Testis (tissue), 3 donors: ENCODE data around the gene EFNA1. TPM values are rescaled to one million over a fixed set of nuclear protein-coding genes. Genes with fewer than 3 reads are reported as not detected.

ENCODE experiments used
- DNase-seq: peaks from one replicate; pipeline ENCODE4 v3.0.0-alpha.2; 2019
- H3K27ac ChIP-seq, 2 donors: fragments of 200-600 bp; sonication (generic); one replicate each; pipeline ENCODE4 v1.5.1; 2019
- H3K27me3 ChIP-seq: fragments of 200-600 bp; sonication (generic); one replicate; pipeline ENCODE4 v1.5.1; 2019
- H3K36me3 ChIP-seq: fragments of 200-600 bp; sonication (generic); one replicate; pipeline ENCODE4 v1.5.1; 2017; ENCODE audit warnings: low read depth; ENCODE audit errors: missing control alignments
- H3K4me1 ChIP-seq: fragments of 200-600 bp; sonication (generic); one replicate; pipeline ENCODE4 v1.5.1; 2019
- H3K4me3 ChIP-seq, 2 donors: fragments of 200-600 bp; sonication (generic); one replicate each; pipeline ENCODE4 v1.5.1; 2017 to 2019
- H3K9me3 ChIP-seq: fragments of 200-600 bp; sonication (generic); one replicate; pipeline ENCODE4 v1.5.1; 2017
- POLR2A ChIP-seq: fragments of 450-650 bp; IDR thresholded peaks from one replicate; pipeline ENCODE4 v1.6.1; 2017; ENCODE audit warnings: antibody characterized with exemption, mild to moderate bottlenecking, moderate library complexity
- WGBS, 2 donors: methylation state at CpG; one replicate each; pipeline ENCODE4 v1.1.5; 2018; 5-methylcytosine and 5-hydroxymethylcytosine counted together
- intact Hi-C: fragments of 100-400 bp; cut with DNase I; formaldehyde crosslinking; loops from one replicate; pipeline ENCODE4 v1.15.1; 2023; ENCODE audit warnings: low total_unique reads
- polyA plus RNA-seq: library from polyadenylated mRNA; stranded (reverse); fragments of 350-450 nt; fragmentation: Illumina TruSeq; extraction: RNeasy Lipid Tissue Mini Kit (QIAGEN cat#74804); gene quantifications from one replicate; pipeline ENCODE4 v1.2.3, GENCODE V29; 2014; ENCODE audit warnings: low read depth, low replicate concordance; ENCODE audit not compliant: insufficient read depth
- total RNA-seq, 2 donors: library from RNA; depleted of rRNA; stranded (reverse); fragments of >200 nt; gene quantifications; one replicate each; pipeline ENCODE4 v1.2.3, GENCODE V29; 2016
- TF ChIP-seq, protein P1 (sequence below), 3 experiments: fragments of 450-650 bp in 2 of 3; fragments of 200-600 bp in 1 of 3; sonication (generic) in 1 of 3; IDR thresholded peaks; one replicate each; pipeline ENCODE4 v1.5.1; 2016 to 2019; ENCODE audit warnings: antibody characterized with exemption in 3 of 3, mild to moderate bottlenecking in 2 of 3, moderate library complexity in 1 of 3

EFNA1 gene
- total and polyA plus RNA-seq, 3 donors from 2014 or later, result 13.0 to 14.5 (median 13.1) TPM

GRCh38 chr1:155123801-155124200 is 3.9 kb upstream of the EFNA1 start:
- peaks cover 21% of the 10 kb centered on the region for H3K4me1 ChIP-seq
- H3K36me3 ChIP-seq, result no peaks in the 10 kb centered on the region
- no peak overlapping the region for H3K27ac ChIP-seq
- H3K27me3 ChIP-seq, result no peaks in the 10 kb centered on the region
- H3K4me3 ChIP-seq, result no peak overlapping the region
- intact Hi-C loops, result no loop called here
- no peak for DNase-seq
- no peaks in the 10 kb centered on the region for H3K9me3 ChIP-seq
- TF ChIP-seq, protein P1, sequence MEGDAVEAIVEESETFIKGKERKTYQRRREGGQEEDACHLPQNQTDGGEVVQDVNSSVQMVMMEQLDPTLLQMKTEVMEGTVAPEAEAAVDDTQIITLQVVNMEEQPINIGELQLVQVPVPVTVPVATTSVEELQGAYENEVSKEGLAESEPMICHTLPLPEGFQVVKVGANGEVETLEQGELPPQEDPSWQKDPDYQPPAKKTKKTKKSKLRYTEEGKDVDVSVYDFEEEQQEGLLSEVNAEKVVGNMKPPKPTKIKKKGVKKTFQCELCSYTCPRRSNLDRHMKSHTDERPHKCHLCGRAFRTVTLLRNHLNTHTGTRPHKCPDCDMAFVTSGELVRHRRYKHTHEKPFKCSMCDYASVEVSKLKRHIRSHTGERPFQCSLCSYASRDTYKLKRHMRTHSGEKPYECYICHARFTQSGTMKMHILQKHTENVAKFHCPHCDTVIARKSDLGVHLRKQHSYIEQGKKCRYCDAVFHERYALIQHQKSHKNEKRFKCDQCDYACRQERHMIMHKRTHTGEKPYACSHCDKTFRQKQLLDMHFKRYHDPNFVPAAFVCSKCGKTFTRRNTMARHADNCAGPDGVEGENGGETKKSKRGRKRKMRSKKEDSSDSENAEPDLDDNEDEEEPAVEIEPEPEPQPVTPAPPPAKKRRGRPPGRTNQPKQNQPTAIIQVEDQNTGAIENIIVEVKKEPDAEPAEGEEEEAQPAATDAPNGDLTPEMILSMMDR (IDR thresholded peaks at IDR 0.05), result no peak
- TF ChIP-seq POLR2A, result no peak
- WGBS, 2 donors, result 66 to 69% methylated on average over 4 of the region's 4 CpGs

DNA sequence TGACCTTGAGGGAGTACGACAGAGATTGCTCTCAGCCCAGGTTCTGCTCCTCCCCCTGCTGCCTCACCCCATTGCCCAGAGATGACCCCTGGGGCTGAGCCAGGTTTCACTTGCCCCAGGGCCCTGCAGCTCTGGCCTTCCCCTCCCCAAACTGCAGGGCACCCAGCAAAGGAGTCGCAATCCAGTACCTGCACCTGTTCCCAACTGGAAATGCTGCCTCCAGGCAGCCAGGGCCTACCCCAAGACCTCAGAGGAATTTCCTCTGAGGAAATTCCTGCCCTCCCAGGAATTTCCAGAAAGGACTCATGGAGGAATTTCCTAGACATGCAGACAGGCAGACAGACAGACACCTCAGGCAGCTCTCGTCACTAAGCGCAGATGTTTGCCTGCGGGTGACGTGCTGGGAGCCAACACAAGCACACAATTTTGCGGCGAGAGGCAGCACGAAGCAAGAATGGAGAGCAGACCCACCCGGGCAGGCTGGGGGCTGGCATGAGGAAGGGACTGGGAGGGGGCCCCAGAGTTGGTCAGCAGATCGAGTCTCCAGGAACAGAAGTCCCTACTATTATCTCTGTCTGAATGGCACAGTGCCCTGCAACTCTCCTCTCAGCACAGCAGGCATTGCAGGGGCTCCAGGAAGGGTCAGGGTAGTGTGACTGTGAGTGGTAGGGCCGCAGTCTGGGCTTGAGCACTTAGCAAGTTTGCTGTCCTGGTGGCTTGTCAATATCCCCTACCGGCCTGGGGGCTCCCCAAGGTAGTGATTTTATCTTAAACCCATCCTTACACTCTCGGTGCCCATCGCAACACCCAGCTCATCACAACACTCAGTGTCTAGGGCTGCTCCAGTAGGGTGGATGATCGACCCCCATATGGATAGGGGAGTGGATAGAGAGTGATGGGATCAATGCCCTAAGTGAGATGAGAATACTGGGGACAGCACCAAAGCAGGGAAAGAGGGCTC is 2.9 kb upstream of the EFNA1 start:
- H3K36me3 ChIP-seq, result no peaks in the 10 kb centered on the region
- TF ChIP-seq, protein P1 (IDR thresholded peaks at IDR 0.05), result no peak
- TF ChIP-seq POLR2A, result no peak
- no peaks in the 10 kb centered on the region for H3K9me3 ChIP-seq
- no peak overlapping the region for H3K4me3 ChIP-seq
- no peaks in the 10 kb centered on the region for H3K27me3 ChIP-seq
- DNase-seq, result no peak
- intact Hi-C loops, result no loop called here
- WGBS, 2 donors, result 69 to 73% methylated on average over 15 of the region's 16 CpGs
- peaks cover 31% of the 10 kb centered on the region for H3K4me1 ChIP-seq
- H3K27ac ChIP-seq, result no peak overlapping the region

DNA sequence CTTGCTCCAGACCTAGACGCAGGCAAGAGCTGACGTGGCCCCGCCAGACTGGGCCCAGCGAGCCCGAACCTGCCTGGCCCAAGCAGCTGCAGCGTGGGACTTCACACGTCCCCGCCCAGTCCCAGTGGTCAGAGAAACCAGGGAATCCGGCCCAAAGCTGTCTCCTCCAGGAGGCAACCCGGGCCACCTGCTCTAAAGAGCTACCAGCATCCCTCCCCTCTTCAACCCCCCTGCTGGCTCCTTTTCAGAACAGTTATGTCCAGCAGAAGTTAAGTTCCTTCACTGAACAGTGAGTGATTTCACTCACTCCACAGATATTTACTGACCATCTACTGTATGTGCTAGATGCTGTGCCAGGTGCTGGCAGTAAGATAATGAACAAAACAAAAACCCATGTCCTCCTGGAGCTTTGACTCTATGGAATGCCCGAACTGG is 2.1 kb upstream of the EFNA1 start:
- 52 to 53% methylated on average over 11 of the region's 11 CpGs for WGBS, 2 donors
- H3K36me3 ChIP-seq, result no peaks in the 10 kb centered on the region

GRCh38 chr1:155125946-155126555 is 1.6 kb upstream of the EFNA1 start:
- no peaks in the 10 kb centered on the region for H3K36me3 ChIP-seq
- intact Hi-C loops, result no loop called here
- 17 to 26% methylated on average over 21 to 53 of the region's 53 CpGs for whole genome bisulfite sequencing, 2 donors
- peaks cover 31% of the 10 kb centered on the region for H3K4me1 ChIP-seq
- H3K9me3 ChIP-seq, result no peaks in the 10 kb centered on the region
- TF ChIP-seq POLR2A, result no peak
- no peak overlapping the region for H3K27ac ChIP-seq
- H3K4me3 ChIP-seq, result peak overlapping the region in 1 of 2 donors; percentile 58
- DNase-seq, result peak; percentile 66
- no peaks in the 10 kb centered on the region for H3K27me3 ChIP-seq

More for the DNA sequence above, 2.1 kb upstream of the EFNA1 start:
- intact Hi-C loops, result no loop called here
- Histone ChIP-seq H3K27me3 (no peaks in the 10 kb centered on the region), H3K4me1 (peaks cover 31% of the 10 kb centered on the region), H3K27ac (no peak overlapping the region), H3K9me3 (no peaks in the 10 kb centered on the region), H3K4me3 (no peak overlapping the region)
- DNase-seq, result no peak
- TF ChIP-seq, protein P1 (IDR thresholded peaks at IDR 0.05), result no peak
- no peak for TF ChIP-seq POLR2A

DNA sequence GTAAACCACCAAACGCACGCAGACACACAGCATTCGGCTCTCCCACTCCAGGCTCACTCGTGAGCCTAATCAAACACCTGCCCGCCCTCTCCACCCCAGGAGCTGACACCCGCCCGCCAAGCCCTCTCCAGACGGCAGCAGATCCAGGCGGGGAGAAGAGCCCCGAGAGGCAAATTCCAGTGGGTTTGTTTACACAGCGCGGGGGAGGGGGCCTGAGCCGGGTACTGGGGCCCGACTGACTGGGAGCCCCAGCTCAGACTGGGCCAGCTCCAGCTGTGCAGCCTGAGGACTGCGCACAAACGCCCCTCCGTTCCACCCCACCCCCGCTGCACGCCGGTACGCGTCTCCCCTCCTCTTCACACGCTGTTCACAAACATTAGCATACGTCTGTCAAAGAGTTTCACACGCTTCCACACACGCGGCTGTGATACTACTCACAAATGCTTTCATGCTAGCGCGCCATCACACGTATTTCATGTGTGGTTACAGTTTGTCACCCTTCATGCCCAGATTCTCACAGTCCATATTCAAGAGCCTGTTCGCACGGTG is 1.0 kb upstream of the EFNA1 start:
- H3K4me3 ChIP-seq, result peak overlapping the region in 1 of 2 donors; percentile 58
- no peaks in the 10 kb centered on the region for H3K9me3 ChIP-seq
- peak; percentile 42 for DNase-seq
- TF ChIP-seq, protein P1 (IDR thresholded peaks at IDR 0.05), result no peak
- TF ChIP-seq POLR2A, result no peak
- H3K36me3 ChIP-seq, result no peaks in the 10 kb centered on the region
- peak overlapping the region in 1 of 2 donors; percentile 44 for H3K27ac ChIP-seq
- peaks cover 31% of the 10 kb centered on the region for H3K4me1 ChIP-seq
- no peaks in the 10 kb centered on the region for H3K27me3 ChIP-seq
- WGBS, 2 donors, result 1% methylated on average over 13 to 32 of the region's 32 CpGs
- intact Hi-C loops, result no loop called here
